Measurements from ENCODE around the gene CCT5.

CCT5 gene

DNA sequence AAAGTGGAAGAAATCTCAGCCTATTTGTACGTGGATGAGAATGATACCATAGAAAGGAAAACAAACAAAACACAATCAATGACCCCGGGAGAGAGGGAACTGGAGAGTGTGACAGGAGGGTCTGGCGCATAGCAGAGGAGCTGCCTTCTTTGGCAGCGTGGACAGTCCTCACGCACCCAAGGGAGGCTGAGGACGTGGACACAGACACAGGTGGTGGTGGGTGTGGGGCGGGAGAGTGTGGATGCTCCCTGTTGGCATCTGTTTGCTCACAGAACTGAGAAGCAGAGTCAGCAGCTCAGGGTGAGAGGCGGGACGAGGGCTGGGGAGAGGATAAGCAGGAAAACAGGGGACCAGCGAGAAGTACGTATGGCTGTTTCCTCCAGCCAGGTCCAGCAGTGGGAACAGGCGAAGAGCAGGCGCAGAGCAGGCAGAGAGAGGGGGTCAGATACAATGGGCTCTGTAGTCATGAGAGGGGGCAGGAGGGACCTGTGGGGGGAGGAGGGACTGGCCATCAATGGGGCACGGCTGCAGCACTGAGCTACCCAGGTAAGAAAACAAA is 47.6 kb downstream of the CCT5 start:
- Histone ChIP-seq H3K9me3 (ENCODE audit: control insufficient read depth, insufficient read depth, low read depth, low read length) (no peaks in the 10 kb centered on the region), H3K27ac (ENCODE audit: extremely low read depth, low read depth, low read length) (no peak overlapping the region), H3K4me1 (ENCODE audit: control insufficient read depth, insufficient read depth, low read length) (no peaks in the 10 kb centered on the region), H3K36me3 (ENCODE audit: control insufficient read depth in 2 of 2, insufficient read depth in 1 of 2, low read length in 2 of 2) (no peaks in the 10 kb centered on the region), H3K4me3 (ENCODE audit: low read depth, low read length) (no peak overlapping the region)
- no peak for TF ChIP-seq GLI2 (tag by site-specific recombination; IDR thresholded peaks at IDR 0.05; ENCODE audit: borderline replicate concordance, low read depth)
- TF ChIP-seq, protein P1, sequence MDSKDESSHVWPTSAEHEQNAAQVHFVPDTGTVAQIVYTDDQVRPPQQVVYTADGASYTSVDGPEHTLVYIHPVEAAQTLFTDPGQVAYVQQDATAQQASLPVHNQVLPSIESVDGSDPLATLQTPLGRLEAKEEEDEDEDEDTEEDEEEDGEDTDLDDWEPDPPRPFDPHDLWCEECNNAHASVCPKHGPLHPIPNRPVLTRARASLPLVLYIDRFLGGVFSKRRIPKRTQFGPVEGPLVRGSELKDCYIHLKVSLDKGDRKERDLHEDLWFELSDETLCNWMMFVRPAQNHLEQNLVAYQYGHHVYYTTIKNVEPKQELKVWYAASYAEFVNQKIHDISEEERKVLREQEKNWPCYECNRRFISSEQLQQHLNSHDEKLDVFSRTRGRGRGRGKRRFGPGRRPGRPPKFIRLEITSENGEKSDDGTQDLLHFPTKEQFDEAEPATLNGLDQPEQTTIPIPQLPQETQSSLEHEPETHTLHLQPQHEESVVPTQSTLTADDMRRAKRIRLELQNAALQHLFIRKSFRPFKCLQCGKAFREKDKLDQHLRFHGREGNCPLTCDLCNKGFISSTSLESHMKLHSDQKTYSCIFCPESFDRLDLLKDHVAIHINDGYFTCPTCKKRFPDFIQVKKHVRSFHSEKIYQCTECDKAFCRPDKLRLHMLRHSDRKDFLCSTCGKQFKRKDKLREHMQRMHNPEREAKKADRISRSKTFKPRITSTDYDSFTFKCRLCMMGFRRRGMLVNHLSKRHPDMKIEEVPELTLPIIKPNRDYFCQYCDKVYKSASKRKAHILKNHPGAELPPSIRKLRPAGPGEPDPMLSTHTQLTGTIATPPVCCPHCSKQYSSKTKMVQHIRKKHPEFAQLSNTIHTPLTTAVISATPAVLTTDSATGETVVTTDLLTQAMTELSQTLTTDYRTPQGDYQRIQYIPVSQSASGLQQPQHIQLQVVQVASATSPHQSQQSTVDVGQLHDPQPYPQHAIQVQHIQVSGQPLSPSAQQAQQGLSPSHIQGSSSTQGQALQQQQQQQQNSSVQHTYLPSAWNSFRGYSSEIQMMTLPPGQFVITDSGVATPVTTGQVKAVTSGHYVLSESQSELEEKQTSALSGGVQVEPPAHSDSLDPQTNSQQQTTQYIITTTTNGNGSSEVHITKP (tag by site-specific recombination; IDR thresholded peaks at IDR 0.05), result no peak
- no peak for TF ChIP-seq ZNF10 (tag by site-specific recombination; IDR thresholded peaks at IDR 0.05)
- no peak for TF ChIP-seq ZNF610 (tag by site-specific recombination; IDR thresholded peaks at IDR 0.05; ENCODE audit: borderline replicate concordance)
- no peak for TF ChIP-seq ZNF624 (tag by site-specific recombination; IDR thresholded peaks at IDR 0.05)
- TF ChIP-seq ZNF354C (tag by site-specific recombination; IDR thresholded peaks at IDR 0.05; ENCODE audit: borderline replicate concordance, low read depth), result no peak
- TF ChIP-seq ZFP37 (tag by site-specific recombination; IDR thresholded peaks at IDR 0.05), result no peak
- no peak for TF ChIP-seq ZNF37A (tag by site-specific recombination; IDR thresholded peaks at IDR 0.05)
- TF ChIP-seq SP3 (tag by site-specific recombination; IDR thresholded peaks at IDR 0.05), result no peak
- TF ChIP-seq ZNF335 (tag by site-specific recombination; conservative IDR thresholded peaks at IDR 0.05), result no peak
- TF ChIP-seq ZBTB17 (tag by site-specific recombination; IDR thresholded peaks at IDR 0.05), result no peak
- no peak for TF ChIP-seq ZNF23 (tag by site-specific recombination; IDR thresholded peaks at IDR 0.05; ENCODE audit: borderline replicate concordance)
- no peak for TF ChIP-seq ZNF132 (tag by site-specific recombination; IDR thresholded peaks at IDR 0.05; ENCODE audit: borderline replicate concordance)
- no peak for TF ChIP-seq ZNF704 (tag by site-specific recombination; IDR thresholded peaks at IDR 0.05)
- TF ChIP-seq MZF1 (tag by site-specific recombination; IDR thresholded peaks at IDR 0.05; ENCODE audit: borderline replicate concordance), result no peak
- TF ChIP-seq ZNF223 (tag by site-specific recombination; IDR thresholded peaks at IDR 0.05), result no peak
- TF ChIP-seq ZNF311 (tag by site-specific recombination; IDR thresholded peaks at IDR 0.05; ENCODE audit: borderline replicate concordance), result no peak
- CTCF ChIA-PET, result interaction anchor here (3.7 kb wide), 1 partner anchor 14 kb away, joined by 13 read pairs; no protein-coding TSS in a partner anchor
- POLR2A ChIA-PET, result interaction anchor here (0.7 kb wide), 1 partner anchor 19 kb away, joined by 3 read pairs; no protein-coding TSS in a partner anchor

DNA sequence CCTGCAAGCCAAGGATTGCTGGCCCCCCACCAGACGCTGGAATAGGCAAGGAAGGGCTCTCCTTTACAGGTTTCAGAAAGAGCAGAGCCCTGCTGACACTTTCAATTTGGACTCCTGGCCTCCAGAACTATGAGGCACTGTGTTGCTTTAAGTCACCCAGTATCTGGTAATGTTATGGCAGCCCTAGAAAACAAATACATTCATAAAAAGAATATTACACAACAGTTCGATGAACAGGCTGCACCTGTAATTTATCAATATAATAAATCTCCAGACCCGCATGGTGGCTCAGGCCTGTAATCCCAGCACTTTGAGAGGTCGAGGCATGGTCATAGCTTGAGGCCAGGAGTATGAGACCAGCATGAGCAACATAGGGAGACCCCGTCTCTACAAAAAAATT is 50.2 kb downstream of the CCT5 start:
- ChIA-PET POLR2A (no interaction called here), CTCF (no interaction called here)
- no peaks in the 10 kb centered on the region for H3K4me1 ChIP-seq (ENCODE audit: control insufficient read depth, insufficient read depth, low read length)
- no peak overlapping the region for H3K27ac ChIP-seq (ENCODE audit: extremely low read depth, low read depth, low read length)
- no peak overlapping the region for H3K4me3 ChIP-seq (ENCODE audit: low read depth, low read length)
- no peaks in the 10 kb centered on the region for H3K9me3 ChIP-seq (ENCODE audit: control insufficient read depth, insufficient read depth, low read depth, low read length)
- TF ChIP-seq KLF10 (tag by site-specific recombination; IDR thresholded peaks at IDR 0.05) (no peak), ZNF175 (tag by site-specific recombination; IDR thresholded peaks at IDR 0.05) (no peak), ZNF548 (tag by site-specific recombination; IDR thresholded peaks at IDR 0.05) (0 out of 2 replicates have a peak, but pooled peaks have one; percentile 32), ZNF169 (tag by site-specific recombination; IDR thresholded peaks at IDR 0.05) (no peak)
- H3K36me3 ChIP-seq (ENCODE audit: control insufficient read depth in 2 of 2, insufficient read depth in 1 of 2, low read length in 2 of 2), result no peaks in the 10 kb centered on the region
